ENCODE data around the gene HEXIM1. TPM values are rescaled to one million over a fixed set of nuclear protein-coding genes. Genes with fewer than 3 reads are reported as not detected.

HEXIM1 gene
- total RNA-seq, 1 experiment from 2014 or later = 78.0 TPM

DNA sequence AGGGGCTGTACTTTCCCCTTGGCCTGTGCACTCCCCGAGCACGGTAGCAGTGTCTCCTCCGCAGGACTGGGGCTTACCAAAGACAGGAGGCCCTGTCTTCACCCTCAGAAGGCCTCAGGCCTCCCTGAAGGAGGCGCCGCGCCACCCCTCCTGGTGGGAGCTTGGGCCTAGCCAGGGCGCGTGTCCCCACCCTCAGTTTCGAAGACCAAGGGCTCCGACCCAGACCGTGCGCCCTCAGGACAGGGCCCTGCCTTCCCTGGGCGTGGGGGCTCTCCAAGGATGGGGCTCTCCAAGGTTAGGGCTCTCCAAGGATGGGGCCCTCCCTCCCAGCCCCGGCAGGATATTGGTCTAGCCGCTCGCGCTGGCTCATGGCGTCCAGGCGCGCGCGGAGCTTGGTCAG is 27.7 kb upstream of the HEXIM1 start:
- Mint-ChIP-seq H3K27ac (ENCODE audit: unreplicated experiment) (no peak overlapping the region), H3K4me3 (ENCODE audit: unreplicated experiment) (no peak overlapping the region), H3K4me1 (ENCODE audit: low read depth, unreplicated experiment) (peaks cover 13% of the 10 kb centered on the region), H3K36me3 (ENCODE audit: insufficient read depth, unreplicated experiment) (peaks cover 37% of the 10 kb centered on the region), H3K9me3 (ENCODE audit: unreplicated experiment) (no peaks in the 10 kb centered on the region), H3K27me3 (ENCODE audit: insufficient read depth, unreplicated experiment) (no peaks in the 10 kb centered on the region)
- peaks cover 2% of the 10 kb centered on the region; the same call in 1 of the 2 replicates for H3K36me3 ChIP-seq (ENCODE audit: control insufficient read depth, insufficient read depth, low read length)
- CTCF ChIA-PET = interaction anchor here (1.0 kb wide), 1 partner anchor 15 kb away, joined by 7 read pairs; the partner anchor contains the start of gene ACBD4
- TF ChIP-seq, protein P1, sequence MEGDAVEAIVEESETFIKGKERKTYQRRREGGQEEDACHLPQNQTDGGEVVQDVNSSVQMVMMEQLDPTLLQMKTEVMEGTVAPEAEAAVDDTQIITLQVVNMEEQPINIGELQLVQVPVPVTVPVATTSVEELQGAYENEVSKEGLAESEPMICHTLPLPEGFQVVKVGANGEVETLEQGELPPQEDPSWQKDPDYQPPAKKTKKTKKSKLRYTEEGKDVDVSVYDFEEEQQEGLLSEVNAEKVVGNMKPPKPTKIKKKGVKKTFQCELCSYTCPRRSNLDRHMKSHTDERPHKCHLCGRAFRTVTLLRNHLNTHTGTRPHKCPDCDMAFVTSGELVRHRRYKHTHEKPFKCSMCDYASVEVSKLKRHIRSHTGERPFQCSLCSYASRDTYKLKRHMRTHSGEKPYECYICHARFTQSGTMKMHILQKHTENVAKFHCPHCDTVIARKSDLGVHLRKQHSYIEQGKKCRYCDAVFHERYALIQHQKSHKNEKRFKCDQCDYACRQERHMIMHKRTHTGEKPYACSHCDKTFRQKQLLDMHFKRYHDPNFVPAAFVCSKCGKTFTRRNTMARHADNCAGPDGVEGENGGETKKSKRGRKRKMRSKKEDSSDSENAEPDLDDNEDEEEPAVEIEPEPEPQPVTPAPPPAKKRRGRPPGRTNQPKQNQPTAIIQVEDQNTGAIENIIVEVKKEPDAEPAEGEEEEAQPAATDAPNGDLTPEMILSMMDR (IDR thresholded peaks at IDR 0.05; ENCODE audit: insufficient read depth in 1 of 2, low read depth in 1 of 2, low read length in 1 of 2, severe bottlenecking in 1 of 2, unreplicated experiment in 1 of 2) = no peak
- H3K4me3 ChIP-seq (ENCODE audit: low read depth, low read length) = no peak overlapping the region
- intact Hi-C loops (cut with micrococcal nuclease; ENCODE audit: unreplicated experiment) = no loop called here
- no peak for DNase-seq
- no peaks in the 10 kb centered on the region for H3K27me3 ChIP-seq (replicated peaks; ENCODE audit: control insufficient read depth, insufficient read depth, low read length)
- peaks cover 30% of the 10 kb centered on the region for H3K4me1 ChIP-seq
- POLR2A ChIA-PET = no interaction called here
- BruUV-seq (replicated peaks) = no TSS peak
- no peaks in the 10 kb centered on the region for H3K9me3 ChIP-seq

GRCh38 chr17:45121055-45121454 is 27.2 kb upstream of the HEXIM1 start:
- Histone ChIP-seq H3K27me3 (replicated peaks; ENCODE audit: control insufficient read depth, insufficient read depth, low read length) (no peaks in the 10 kb centered on the region), H3K4me1 (peaks cover 30% of the 10 kb centered on the region), H3K36me3 (ENCODE audit: control insufficient read depth, insufficient read depth, low read length) (peaks cover 2% of the 10 kb centered on the region; the same call in 1 of the 2 replicates), H3K9me3 (no peaks in the 10 kb centered on the region), H3K4me3 (ENCODE audit: low read depth, low read length) (no peak overlapping the region)
- CTCF ChIA-PET = no interaction called here
- Mint-ChIP-seq H3K9me3 (ENCODE audit: unreplicated experiment) (no peaks in the 10 kb centered on the region), H3K27me3 (ENCODE audit: insufficient read depth, unreplicated experiment) (no peaks in the 10 kb centered on the region), H3K4me3 (ENCODE audit: unreplicated experiment) (no peak overlapping the region), H3K36me3 (ENCODE audit: insufficient read depth, unreplicated experiment) (peaks cover 39% of the 10 kb centered on the region), H3K4me1 (ENCODE audit: low read depth, unreplicated experiment) (peaks cover 12% of the 10 kb centered on the region), H3K27ac (ENCODE audit: unreplicated experiment) (no peak overlapping the region)
- POLR2A ChIA-PET = no interaction called here
- intact Hi-C loops (cut with micrococcal nuclease; ENCODE audit: unreplicated experiment) = no loop called here
- DNase-seq = no peak
- BruUV-seq (replicated peaks) = no TSS peak
- TF ChIP-seq, protein P1 (IDR thresholded peaks at IDR 0.05; ENCODE audit: insufficient read depth in 1 of 2, low read depth in 1 of 2, low read length in 1 of 2, severe bottlenecking in 1 of 2, unreplicated experiment in 1 of 2) = no peak

GRCh38 chr17:45123076-45123770 is 25.1 kb upstream of the HEXIM1 start:
- peaks cover 21% of the 10 kb centered on the region for H3K4me1 Mint-ChIP-seq (ENCODE audit: low read depth, unreplicated experiment)
- 0 out of 2 replicates have a peak, but pooled peaks cover under 1% of the 10 kb centered on the region for H3K36me3 ChIP-seq (ENCODE audit: control insufficient read depth, insufficient read depth, low read length)
- H3K27me3 ChIP-seq (replicated peaks; ENCODE audit: control insufficient read depth, insufficient read depth, low read length) = no peaks in the 10 kb centered on the region
- intact Hi-C loops (cut with micrococcal nuclease; ENCODE audit: unreplicated experiment) = no loop called here
- peaks cover 46% of the 10 kb centered on the region for H3K4me1 ChIP-seq
- peaks cover 39% of the 10 kb centered on the region for H3K36me3 Mint-ChIP-seq (ENCODE audit: insufficient read depth, unreplicated experiment)
- no peak for DNase-seq
- H3K9me3 ChIP-seq = no peaks in the 10 kb centered on the region
- BruUV-seq (replicated peaks) = no TSS peak
- H3K4me3 ChIP-seq (ENCODE audit: low read depth, low read length) = no peak overlapping the region
- ChIA-PET POLR2A (no interaction called here), CTCF (interaction anchor here (2.7 kb wide), 1 partner anchor 12 kb away, joined by 8 read pairs; the partner anchor contains the start of gene ACBD4)
- H3K9me3 Mint-ChIP-seq (ENCODE audit: unreplicated experiment) = no peaks in the 10 kb centered on the region
- H3K27me3 Mint-ChIP-seq (ENCODE audit: insufficient read depth, unreplicated experiment) = no peaks in the 10 kb centered on the region
- H3K4me3 Mint-ChIP-seq (ENCODE audit: unreplicated experiment) = no peak overlapping the region
- TF ChIP-seq, protein P1 (IDR thresholded peaks at IDR 0.05; ENCODE audit: insufficient read depth in 1 of 2, low read depth in 1 of 2, low read length in 1 of 2, severe bottlenecking in 1 of 2, unreplicated experiment in 1 of 2) = no peak
- H3K27ac Mint-ChIP-seq (ENCODE audit: unreplicated experiment) = peak overlapping the region; percentile 24

All from Caco-2 (cell line).